ENCODE measurements around the gene OR4K14.
A peak's percentile ranks its signal among the peaks of the same experiment; 100 is the strongest.
"Not testable (repeated sequence)": the region's sequence is repeated elsewhere in the genome, so short reads cannot be mapped to it uniquely, and the experiment has no call there.

Gene OR4K14, protein sequence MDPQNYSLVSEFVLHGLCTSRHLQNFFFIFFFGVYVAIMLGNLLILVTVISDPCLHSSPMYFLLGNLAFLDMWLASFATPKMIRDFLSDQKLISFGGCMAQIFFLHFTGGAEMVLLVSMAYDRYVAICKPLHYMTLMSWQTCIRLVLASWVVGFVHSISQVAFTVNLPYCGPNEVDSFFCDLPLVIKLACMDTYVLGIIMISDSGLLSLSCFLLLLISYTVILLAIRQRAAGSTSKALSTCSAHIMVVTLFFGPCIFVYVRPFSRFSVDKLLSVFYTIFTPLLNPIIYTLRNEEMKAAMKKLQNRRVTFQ

DNA sequence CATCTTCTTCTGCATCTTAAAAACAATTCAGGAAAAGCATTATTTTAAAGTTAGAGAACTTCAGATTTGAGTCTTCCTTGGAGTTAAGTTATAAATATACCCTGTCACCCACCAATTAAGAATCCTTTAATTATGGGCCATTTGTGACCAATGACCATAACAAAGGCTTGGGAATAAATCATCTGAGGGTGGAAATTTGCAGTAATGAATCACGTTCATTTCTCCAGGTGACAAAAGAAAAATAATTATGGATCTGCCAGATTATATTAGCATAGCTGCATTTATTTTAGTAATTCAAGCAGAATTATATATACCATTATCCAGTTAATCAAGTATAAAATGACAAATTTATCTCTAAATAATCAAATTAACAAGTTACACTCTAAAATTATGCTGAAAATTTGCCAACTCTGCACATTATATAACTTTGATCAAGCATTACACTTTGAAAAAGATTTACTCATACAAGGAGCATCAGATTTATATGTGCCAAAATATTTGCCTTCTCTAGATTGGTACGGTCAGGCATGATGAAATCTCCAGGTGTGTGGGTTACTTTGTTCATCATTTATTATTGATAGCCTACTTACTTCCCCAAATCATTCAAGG, at the start of gene OR4K14:
Gene OR4K14 (minus strand): TSS at position 51 of the 609 bp plus-strand sequence. CDS start 4,114 bp downstream, outside the sequence.
- DNase-seq: no peak

DNA sequence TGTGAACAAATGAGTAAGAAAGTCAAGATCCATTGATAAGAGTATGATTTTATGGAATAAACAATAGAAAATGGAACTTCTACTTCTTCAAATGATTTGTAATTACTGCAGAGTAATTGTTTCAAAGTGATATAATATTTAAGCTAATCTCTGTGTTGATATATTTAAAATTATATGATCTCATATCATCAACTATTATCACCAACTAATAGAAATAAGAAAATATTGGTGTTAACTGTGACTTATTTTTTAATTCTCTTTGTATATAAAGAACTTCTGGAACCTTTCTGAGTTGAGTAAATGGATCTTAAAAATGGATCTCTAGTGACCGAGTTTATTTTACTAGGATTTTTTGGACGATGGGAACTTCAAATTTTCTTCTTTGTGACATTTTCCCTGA, 40.6 kb upstream of the OR4K14 start, which contains the start of gene OR4L1:
Gene OR4L1 (plus strand): TSS at position 301 of the 400 bp plus-strand sequence. CDS start 0 bp downstream, at position 301.
- no peak for DNase-seq

DNA sequence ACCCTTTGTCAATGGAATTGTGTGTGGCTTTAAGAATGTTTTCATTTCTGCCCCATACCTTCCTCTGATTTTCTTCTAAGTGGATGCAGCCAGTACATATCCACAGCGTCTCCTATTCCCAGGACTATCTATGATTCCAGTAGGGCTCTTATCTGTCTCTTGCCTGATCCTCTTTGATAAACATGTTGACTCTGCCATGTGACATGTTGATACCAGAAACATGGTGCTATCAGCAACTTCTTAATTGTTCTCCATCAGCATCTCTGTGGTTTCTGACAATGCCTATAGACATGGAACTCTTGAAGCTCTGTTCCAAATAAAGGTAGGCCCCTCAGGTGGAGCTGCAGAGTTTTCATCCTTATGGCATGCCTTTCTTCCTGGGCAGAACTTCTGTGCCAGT, 29.1 kb upstream of the OR4K14 start:
- no peak for DNase-seq

DNA sequence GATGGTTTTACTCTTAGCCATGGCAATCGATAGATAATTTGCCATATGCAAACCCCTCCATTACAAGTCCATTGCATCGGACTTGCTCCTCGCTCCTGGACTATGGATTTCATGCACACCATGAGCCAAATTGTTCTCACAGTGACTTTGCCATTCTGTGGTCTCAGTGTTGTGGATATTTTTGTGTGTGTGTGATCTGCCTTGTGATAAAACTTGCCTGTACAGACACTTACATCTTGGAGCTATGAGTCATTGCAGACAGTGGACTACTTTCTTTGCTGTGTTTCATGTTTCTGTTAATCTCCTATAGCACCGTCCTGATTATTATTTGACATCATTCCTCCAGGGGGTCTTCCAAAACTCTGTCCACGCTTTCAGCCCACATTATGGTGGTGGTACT, 25.1 kb upstream of the OR4K14 start:
- no peak for DNase-seq

DNA sequence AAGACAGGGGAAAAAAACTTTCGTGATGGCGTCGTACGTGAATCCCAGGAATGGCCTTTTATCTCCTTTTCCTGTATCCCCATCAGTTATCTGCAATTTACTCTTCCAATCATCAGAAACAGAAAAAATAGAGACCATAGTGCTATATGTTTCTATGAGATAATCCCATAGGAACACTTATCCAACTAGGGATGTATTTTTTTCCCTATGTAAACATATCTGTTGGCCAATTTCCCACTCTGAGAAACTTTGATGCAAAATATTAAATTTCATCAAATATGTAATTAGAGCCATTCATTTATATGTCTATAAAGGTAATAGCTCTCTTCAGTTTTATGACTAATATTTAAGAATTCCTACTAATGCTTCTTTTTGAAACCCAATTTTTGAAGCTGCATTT, 16.8 kb upstream of the OR4K14 start, which contains the start of gene OR4K13:
Gene OR4K13 (minus strand): TSS at position 101 of the 400 bp plus-strand sequence. CDS start 1,280 bp downstream, outside the sequence.
- DNase-seq: no peak

DNA sequence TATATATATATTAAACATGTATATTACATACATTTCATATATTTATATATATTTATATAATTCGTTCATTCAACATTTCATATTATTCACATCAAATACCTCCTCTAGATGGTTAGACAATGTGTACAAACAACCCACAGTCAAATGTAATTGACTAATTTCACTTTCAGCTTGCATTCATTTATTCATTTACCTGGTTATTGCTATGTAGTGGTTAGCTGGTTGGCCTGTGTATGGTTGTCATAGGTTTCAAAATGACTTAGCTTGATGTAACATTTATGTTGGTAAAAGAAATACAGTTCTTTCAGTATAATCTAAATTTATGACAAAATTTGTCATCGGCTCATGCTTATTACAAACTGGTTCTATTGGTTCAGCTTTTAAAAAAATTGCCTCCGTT, 16.3 kb upstream of the OR4K14 start:
- DNase-seq: no peak

DNA sequence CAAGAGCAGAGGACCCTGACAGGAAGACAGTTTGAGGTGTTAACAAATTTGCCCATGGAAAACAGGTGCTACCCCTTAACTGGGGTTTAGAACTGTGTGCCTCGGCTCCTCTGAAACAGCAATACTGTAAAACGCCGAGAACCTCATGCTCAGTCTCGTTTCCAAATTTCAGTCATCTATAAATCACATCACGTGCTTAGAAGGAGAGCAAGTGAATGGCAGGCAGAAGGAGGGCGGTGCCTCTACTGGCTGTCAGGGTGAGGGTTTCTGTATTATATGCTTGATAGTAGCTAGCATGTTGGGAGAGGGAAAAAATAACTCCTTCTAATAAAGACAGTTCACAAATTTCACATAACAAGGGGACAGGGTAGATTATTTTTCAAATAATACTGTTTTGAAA, 12.0 kb upstream of the OR4K14 start:
- no peak for DNase-seq

DNA sequence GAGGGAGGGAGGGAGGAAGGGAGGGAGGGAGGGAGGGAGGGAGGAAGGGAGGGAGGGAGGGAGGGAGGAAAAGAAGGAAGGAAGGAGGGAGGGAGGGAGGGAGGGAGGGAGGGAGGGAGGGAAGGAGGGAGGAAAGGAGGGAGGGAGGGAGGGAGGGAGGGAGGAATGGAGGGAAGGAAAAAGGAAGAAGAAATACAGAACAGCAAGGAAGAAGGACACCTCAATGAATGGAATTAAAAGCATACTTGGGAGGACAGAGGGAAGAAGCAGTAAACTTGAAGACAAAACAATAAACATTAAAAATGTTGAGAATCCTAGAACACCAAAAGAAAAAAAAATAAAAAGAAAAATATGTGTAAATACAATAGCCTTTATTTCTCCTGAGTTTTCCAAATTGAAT, 11.0 kb downstream of the OR4K14 start:
- no peak for DNase-seq

DNA sequence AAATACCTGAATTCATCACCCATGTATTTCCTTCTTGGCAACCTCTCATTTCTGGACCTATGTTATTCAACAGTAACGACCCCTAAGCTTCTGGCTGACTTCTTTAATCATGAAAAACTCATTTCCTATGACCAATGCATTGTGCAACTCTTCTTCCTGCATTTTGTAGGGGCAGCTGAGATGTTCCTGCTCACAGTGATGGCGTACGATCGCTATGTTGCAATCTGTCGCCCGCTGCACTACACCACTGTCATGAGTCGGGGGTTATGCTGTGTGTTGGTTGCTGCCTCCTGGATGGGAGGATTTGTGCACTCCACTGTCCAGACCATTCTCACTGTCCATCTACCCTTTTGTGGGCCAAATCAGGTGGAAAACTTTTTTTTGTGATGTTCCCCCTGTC, 16.8 kb downstream of the OR4K14 start:
- DNase-seq: peak; percentile 17 to 30

DNA sequence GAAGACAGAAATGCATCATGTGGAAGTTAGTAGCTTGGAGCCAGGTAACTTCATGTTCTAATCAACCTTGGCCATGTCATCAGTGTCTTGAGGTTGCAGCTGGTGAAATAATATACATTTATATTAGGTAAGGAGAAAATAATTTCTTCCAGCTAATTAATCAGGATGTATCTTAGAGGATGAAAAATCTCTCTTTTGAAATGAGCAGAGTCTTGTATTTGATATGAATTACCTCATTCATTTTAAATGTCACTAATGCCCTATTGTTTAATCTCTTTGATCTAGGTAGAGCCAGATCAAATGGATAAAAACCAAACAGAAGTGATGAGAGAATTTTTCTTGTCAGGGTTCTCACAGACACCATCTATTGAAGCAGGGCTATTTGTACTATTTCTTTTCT, 17.2 kb downstream of the OR4K14 start, which contains the start of gene OR4Q2:
Gene OR4Q2 (plus strand): TSS at position 301 of the 400 bp plus-strand sequence.
- no peak for DNase-seq

DNA sequence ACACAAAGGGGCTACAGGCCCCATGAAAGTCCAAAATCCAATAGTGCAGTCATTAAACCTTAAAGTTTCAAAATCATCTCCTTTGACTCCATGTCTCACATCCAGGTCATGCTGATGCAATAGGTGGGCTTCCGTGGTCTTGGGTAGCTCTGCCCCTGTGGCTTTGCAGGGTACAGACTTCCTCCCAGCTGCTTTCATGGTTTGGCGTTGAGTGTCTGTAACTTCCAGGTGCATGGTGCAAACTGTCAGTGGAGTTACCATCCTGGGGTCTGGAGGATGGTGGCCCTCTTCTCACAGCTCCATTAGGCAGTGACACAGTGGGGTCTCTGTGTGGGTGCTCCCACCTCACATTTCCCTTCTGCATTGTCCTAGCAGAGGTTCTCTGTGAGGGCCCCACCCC, 25.7 kb downstream of the OR4K14 start:
- DNase-seq: no peak

DNA sequence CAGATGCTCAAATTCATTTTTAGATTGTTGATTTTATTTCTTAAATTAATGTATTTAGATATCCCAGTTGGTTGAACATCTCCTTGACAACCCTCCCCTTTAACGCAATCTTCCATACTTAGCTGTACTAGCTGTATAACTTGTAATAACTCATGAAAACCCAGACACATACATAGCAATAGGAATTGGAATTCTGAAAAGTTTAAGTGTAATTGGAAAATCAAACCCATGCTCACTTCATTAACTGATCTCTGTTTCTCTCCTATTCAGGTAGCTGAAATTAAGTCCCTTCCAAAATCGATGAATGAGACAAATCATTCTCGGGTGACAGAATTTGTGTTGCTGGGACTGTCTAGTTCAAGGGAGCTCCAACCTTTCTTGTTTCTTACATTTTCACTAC, 43.8 kb downstream of the OR4K14 start, which contains the start of gene OR4K15:
Gene OR4K15 (plus strand): TSS at position 301 of the 400 bp plus-strand sequence. CDS start 0 bp downstream, at position 301.
- no peak for DNase-seq

DNA sequence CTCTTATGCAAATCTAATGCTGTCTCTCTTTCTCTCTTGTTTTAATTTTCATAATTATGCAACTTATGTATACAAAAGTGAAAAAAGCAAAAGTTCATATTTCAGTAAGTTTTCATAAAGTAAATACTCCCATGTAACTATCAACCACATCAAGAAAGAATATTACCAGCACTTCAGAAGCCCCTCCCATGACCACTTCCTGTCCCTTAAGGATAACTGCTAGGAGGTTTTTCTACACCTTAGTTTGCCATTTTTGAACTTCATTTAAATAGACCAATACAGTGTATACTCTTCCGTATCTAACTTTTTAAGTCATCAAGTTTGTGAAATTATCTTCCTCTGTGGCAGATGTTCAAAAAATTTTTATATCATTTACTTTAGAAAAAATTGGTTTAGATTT, 44.3 kb downstream of the OR4K14 start:
- no peak for DNase-seq

DNA sequence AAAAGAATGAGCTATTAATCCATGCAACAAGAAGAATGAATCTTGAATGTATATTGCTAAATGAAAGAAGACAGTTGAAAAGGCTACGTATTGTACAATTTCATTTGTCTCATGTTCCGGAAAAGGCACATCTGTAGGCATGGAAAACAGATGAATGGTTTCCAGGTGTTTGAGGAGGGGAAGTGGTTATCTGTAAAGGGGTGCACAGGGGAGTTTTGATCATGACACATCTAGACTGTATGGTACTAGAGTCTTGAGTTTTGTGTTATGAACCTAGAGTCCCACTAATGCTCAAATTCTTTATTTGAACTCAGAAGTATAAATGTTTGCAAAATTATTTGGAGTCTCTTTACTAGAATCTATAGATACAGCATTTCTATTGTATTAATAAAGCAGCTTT, 49.4 kb downstream of the OR4K14 start:
- not testable (repeated sequence) for DNase-seq
